ENCODE results near the gene CA12. TPM values are rescaled to one million over a fixed set of nuclear protein-coding genes. Genes with fewer than 3 reads are reported as not detected.

Gene CA12
- total RNA-seq, 1 experiment from 2014 or later: 19.8 TPM

- Histone ChIP-seq H3K79me2 (ENCODE audit: low read length) (no peaks in the 10 kb centered on the region), H3K9ac (ENCODE audit: low read length) (no peak overlapping the region), H3K27me3 (ENCODE audit: low read length) (no peaks in the 10 kb centered on the region), H3K27ac (ENCODE audit: low read length) (no peak overlapping the region), H3K9me3 (ENCODE audit: low read length) (no peaks in the 10 kb centered on the region), H3F3A (ENCODE audit: low read length, unreplicated experiment) (no peaks in the 10 kb centered on the region), H3K4me1 (ENCODE audit: insufficient read depth, low read length) (peaks cover 5% of the 10 kb centered on the region; the same call in 1 of the 2 replicates), H3K36me3 (ENCODE audit: low read depth, low read length) (no peaks in the 10 kb centered on the region), H3K9me2 (replicated peaks; ENCODE audit: low read length) (no peaks in the 10 kb centered on the region), H4K20me1 (ENCODE audit: low read length) (no peaks in the 10 kb centered on the region), H2AFZ (ENCODE audit: low read length) (no peak overlapping the region), H3K4me2 (ENCODE audit: low read length) (no peak overlapping the region), H3K4me3 (ENCODE audit: low read length) (no peak overlapping the region)
- intact Hi-C loops (cut with micrococcal nuclease): no loop called here
- POLR2A ChIA-PET (ENCODE audit: unreplicated experiment): no interaction called here
- CTCF ChIA-PET: interaction anchor here (1.0 to 1.7 kb wide), 1 partner anchor 111 kb away, joined by 3 to 12 read pairs; no protein-coding TSS in a partner anchor
- ATAC-seq: no peak
- no TSS peak for BruUV-seq (replicated peaks)
- peak; percentile 33 for DNase-seq
- TF ChIP-seq EZH2 (IDR thresholded peaks at IDR 0.05; ENCODE audit: low read length, unreplicated experiment) (no peak), EZH2phosphoT487 (IDR thresholded peaks at IDR 0.05; ENCODE audit: borderline replicate concordance, low read length) (no peak)
- TF ChIP-seq, protein P1, sequence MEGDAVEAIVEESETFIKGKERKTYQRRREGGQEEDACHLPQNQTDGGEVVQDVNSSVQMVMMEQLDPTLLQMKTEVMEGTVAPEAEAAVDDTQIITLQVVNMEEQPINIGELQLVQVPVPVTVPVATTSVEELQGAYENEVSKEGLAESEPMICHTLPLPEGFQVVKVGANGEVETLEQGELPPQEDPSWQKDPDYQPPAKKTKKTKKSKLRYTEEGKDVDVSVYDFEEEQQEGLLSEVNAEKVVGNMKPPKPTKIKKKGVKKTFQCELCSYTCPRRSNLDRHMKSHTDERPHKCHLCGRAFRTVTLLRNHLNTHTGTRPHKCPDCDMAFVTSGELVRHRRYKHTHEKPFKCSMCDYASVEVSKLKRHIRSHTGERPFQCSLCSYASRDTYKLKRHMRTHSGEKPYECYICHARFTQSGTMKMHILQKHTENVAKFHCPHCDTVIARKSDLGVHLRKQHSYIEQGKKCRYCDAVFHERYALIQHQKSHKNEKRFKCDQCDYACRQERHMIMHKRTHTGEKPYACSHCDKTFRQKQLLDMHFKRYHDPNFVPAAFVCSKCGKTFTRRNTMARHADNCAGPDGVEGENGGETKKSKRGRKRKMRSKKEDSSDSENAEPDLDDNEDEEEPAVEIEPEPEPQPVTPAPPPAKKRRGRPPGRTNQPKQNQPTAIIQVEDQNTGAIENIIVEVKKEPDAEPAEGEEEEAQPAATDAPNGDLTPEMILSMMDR (conservative IDR thresholded peaks at IDR 0.05; ENCODE audit: low read depth, low read length): no peak
Observed at GRCh38 chr15:63291507-63291906, 90.1 kb downstream of the CA12 start.

- no TSS peak for BruUV-seq (replicated peaks)
- Histone ChIP-seq H3K9me3 (ENCODE audit: low read length) (no peaks in the 10 kb centered on the region), H2AFZ (ENCODE audit: low read length) (peak overlapping the region; percentile 41; the same call in 1 of the 2 replicates), H3F3A (ENCODE audit: low read length, unreplicated experiment) (no peaks in the 10 kb centered on the region), H3K27ac (ENCODE audit: low read length) (no peak overlapping the region), H3K9me2 (replicated peaks; ENCODE audit: low read length) (no peaks in the 10 kb centered on the region), H3K4me2 (ENCODE audit: low read length) (0 out of 2 replicates have a peak overlapping the region, but pooled peaks have one; percentile 19), H3K4me1 (ENCODE audit: insufficient read depth, low read length) (peaks cover 5% of the 10 kb centered on the region; the same call in 1 of the 2 replicates), H3K36me3 (ENCODE audit: low read depth, low read length) (no peaks in the 10 kb centered on the region), H3K9ac (ENCODE audit: low read length) (no peak overlapping the region), H3K27me3 (ENCODE audit: low read length) (no peaks in the 10 kb centered on the region), H3K79me2 (ENCODE audit: low read length) (no peaks in the 10 kb centered on the region), H4K20me1 (ENCODE audit: low read length) (no peaks in the 10 kb centered on the region), H3K4me3 (ENCODE audit: low read length) (no peak overlapping the region)
- ChIA-PET POLR2A (ENCODE audit: unreplicated experiment) (no interaction called here), CTCF (interaction anchor here (1.6 kb wide), 1 partner anchor 114 kb away, joined by 8 read pairs; no protein-coding TSS in a partner anchor)
- TF ChIP-seq, protein P1 (conservative IDR thresholded peaks at IDR 0.05; ENCODE audit: low read depth, low read length): peak; percentile 82
- no peak for TF ChIP-seq EZH2 (IDR thresholded peaks at IDR 0.05; ENCODE audit: low read length, unreplicated experiment)
- intact Hi-C loops (cut with micrococcal nuclease): loop anchor here (1.0 to 5.0 kb wide), 4 partner anchors 114 to 308 kb away; partner anchors contain the start of genes FBXL22 and USP3
- DNase-seq (peak; percentile 69), ATAC-seq (no peak)
Observed at GRCh38 chr15:63288778-63289378, 92.8 kb downstream of the CA12 start.

DNA sequence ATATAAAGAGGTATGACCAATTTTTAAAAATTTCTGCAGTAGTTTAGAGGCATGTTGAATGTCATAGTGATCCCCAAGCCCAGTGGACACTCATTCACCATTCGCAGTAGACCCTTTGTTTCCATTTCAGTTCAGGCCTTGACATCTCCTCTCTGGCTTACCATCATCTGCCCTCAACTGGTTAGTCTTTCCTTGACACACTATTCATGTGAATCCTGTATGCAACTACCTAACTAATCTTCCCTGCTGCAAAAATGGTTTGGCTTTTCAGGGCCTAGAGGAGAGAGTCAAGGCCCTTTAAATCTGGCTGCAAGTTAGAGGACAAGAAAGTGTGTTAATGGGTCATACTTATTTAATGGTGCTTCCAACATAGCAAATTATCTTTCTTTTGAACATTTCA lies 93.3 kb downstream of the CA12 start:
- no peaks in the 10 kb centered on the region for H3K9me3 ChIP-seq (ENCODE audit: low read length)
- no peaks in the 10 kb centered on the region for H3K36me3 ChIP-seq (ENCODE audit: low read depth, low read length)
- intact Hi-C loops (cut with micrococcal nuclease): loop anchor here (1.0 to 5.0 kb wide), 4 partner anchors 115 to 309 kb away; partner anchors contain the start of genes FBXL22 and USP3
- no peaks in the 10 kb centered on the region for H3K27me3 ChIP-seq (ENCODE audit: low read length)
- H3K27ac ChIP-seq (ENCODE audit: low read length): no peak overlapping the region
- H3K4me3 ChIP-seq (ENCODE audit: low read length): no peak overlapping the region
- H3K9ac ChIP-seq (ENCODE audit: low read length): no peak overlapping the region
- no peak for DNase-seq
- peak overlapping the region; percentile 41; the same call in 1 of the 2 replicates for H2AFZ ChIP-seq (ENCODE audit: low read length)
- no TSS peak for BruUV-seq (replicated peaks)
- H3K4me2 ChIP-seq (ENCODE audit: low read length): 0 out of 2 replicates have a peak overlapping the region, but pooled peaks have one; percentile 19
- CTCF ChIA-PET: no interaction called here
- POLR2A ChIA-PET (ENCODE audit: unreplicated experiment): no interaction called here
- TF ChIP-seq, protein P1 (conservative IDR thresholded peaks at IDR 0.05; ENCODE audit: low read depth, low read length): no peak
- TF ChIP-seq EZH2phosphoT487 (IDR thresholded peaks at IDR 0.05; ENCODE audit: borderline replicate concordance, low read length): no peak
- no peak for TF ChIP-seq EZH2 (IDR thresholded peaks at IDR 0.05; ENCODE audit: low read length, unreplicated experiment)
- H3K9me2 ChIP-seq (replicated peaks; ENCODE audit: low read length): no peaks in the 10 kb centered on the region
- H3K79me2 ChIP-seq (ENCODE audit: low read length): no peaks in the 10 kb centered on the region
- no peaks in the 10 kb centered on the region for H4K20me1 ChIP-seq (ENCODE audit: low read length)
- H3F3A ChIP-seq (ENCODE audit: low read length, unreplicated experiment): no peaks in the 10 kb centered on the region
- peaks cover 5% of the 10 kb centered on the region; the same call in 1 of the 2 replicates for H3K4me1 ChIP-seq (ENCODE audit: insufficient read depth, low read length)
- ATAC-seq: peak; percentile 64

Data from PC-3 (cell line).